HG03175 (cell line): ENCODE data around the gene IL16.

Experiments used
- ATAC-seq: cut with Tn5 transposase; IDR thresholded peaks from one replicate; pipeline ENCODE4 v1.9.1; 2021; ENCODE audit warnings: mild to moderate bottlenecking, moderate library complexity; ENCODE audit not compliant: unreplicated experiment

Gene IL16

GRCh38 chr15:81254277-81254915, 57.7 kb downstream of the IL16 start:
- no peak for ATAC-seq

DNA sequence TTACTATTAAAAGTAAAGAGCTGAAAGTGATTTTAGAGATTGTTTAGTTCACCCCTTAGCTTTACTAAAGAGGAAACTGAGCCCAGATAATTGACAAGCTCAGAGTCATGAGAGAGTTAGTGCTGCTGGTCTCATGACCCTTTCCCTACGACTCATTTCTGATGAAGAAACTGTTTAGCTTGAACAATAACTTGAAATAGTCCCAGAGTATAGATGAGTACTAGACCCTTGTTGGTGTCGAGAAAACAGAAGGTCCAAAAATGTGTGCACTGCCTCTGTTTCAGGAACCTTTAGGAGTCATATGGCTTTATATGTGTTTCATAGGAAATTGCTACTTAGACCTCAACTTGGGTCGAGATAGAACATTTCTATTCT, 58.2 kb downstream of the IL16 start:
- ATAC-seq: no peak

DNA sequence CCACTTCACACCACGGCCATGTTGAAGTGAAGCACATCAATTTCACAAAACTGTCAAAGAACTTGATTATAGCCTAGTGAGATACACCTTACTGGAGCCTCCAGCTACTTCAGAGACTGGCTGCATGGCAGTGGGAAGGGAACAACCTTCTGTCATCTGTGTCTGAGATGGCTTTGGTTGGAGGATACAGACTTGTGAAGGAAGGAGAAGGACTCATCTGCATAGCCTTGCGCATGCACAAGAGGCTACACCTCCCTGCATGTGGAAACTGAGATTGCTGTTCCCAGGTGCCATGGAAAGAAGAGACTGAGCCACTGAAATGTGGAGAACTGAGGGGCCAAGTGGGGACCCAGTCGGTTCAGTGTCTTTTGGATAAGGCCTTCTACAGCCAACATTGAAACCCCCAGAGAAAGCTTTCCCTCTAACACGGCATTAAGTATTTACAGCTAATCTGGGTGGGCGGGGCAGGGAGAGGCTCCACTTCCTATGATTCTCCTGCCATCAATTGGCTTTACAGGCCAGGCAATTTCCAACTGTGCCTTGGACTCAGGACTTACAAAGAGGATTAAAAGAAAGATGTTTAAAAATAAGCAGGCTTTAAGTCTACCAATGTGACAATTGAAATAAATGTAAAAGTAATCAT, 58.8 kb downstream of the IL16 start:
- ATAC-seq: no peak

DNA sequence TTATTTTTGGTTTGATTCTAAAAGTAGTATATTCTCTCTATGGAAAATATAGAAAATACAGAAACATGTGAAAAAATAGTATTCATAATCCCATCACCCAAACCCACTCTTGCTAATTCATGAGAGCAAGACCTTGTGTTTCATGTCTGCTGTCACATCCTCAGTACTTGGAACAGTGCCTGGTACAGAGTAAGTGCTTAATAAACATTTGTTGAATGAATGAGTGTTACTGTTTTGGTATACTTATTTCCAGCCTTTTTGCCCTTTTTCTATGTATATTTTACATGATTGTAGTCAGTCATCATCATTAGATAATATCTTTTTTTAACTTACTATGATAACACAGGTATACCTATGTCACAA, 59.3 kb downstream of the IL16 start:
- ATAC-seq: no peak

- ATAC-seq: no peak
Measured at GRCh38 chr15:81256916-81257315, 60.2 kb downstream of the IL16 start.

DNA sequence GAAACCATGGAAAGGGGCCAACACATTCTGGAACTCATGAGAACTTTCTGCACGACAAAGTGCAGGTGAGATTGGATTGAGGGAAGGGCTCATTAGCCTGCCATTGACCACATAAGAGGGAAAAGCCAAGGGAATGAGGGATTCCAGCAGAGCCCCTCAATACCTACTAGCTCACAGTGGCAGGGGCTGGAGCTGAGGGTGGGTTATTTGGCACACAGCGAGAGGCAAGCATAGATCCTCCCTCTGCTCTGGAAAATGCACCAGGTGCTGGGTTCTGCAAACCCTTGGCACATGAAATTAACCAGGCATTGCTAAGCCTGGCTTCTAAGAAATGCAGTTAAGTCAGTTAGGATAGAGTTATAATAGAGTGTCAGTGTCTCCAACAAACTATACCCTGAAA, 60.8 kb downstream of the IL16 start:
- ATAC-seq: no peak

DNA sequence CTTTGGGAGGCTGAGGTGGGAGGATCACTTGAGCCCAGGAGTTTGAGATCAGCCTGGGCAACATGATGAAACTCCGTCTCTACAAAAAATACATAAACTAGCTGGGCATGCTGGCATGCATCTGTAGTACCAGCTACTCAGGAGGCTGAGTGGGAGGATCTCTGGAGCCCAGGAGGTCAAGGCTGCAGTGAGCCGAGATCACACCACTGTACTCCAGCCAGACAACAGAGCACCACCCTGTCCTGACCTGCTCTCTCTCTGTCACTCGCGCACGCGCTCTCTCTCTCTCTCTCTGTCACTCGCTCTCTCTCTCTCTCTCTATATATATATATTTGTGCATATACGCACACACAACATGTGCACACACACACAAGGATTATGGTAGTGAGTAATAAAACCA, 61.8 kb downstream of the IL16 start:
- no peak for ATAC-seq

DNA sequence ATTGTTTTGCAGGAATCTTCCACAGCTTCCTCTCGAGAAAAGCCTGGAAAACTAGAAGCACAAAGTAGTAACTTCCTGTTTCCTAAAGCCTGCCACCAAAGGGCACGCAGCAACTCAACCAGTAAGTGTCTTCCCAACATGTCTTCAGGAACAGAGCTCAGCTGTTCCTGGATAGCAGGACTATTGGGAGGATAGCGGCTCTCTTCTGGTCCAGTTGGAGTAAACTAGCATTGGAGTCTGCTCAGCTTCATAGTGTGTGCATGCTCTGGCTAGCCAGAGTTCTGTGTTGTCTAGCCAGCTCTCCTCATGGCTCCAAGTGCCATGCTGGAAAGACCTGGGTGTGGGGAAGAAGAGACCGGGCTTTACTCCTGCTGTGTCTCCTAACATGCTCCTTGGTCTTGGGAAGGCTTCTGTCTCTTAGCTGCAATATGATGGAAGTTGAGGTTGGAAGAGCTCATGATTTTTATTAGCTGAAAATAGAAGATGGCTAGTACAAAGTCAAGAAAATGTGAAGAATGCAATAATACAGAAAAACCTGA, 63.1 kb downstream of the IL16 start:
- ATAC-seq: no peak

DNA sequence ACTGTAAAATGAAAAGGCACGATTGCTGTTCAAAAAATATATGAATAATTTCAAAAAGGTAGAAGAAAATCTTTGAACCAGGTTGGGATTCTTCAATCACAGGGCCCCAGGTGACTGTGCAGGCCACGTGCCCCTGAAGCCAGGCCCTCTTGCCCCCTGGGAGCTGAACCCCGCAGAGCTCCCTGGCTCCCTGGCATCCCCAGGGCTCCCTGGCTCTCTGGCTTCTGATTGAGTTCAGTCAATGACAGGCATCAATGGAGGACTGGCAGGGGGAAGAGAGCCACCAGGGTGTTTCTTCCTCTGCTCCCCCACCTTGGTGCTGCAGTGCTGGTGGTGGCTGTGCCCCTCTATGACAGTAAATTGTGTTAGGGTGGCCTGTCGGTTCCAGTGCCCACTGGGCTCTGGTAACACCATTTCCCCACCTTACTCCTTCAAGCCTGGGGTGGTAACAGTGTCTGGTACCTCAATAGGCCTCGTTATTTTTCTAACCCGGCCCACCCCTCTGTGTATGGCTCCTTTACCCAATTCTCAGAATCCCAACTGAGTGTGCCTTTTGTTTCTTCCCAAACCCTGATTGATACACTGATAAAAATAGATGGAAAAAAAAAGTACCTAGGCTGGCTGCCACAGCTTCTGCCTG, 64.6 kb downstream of the IL16 start:
- ATAC-seq: no peak

DNA sequence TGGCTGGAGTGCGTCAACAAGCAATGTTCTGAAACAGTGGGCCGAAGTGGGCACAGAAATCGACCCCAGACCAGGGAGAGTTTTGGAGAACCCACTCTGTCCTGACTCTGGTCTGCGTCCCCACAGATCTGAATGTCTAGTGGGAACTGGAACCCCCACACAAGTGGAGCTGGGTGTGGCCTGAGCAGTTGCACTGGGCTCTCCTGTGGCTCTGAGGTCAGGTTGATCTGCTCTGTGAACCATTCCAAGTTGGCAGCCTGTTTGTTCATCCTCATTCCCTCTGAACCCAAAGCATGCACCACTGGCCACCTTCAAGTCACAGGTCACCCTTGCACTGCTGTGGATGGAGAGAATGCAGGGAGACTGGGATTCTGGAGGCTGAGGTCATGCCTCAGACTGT, 66.8 kb downstream of the IL16 start:
- no peak for ATAC-seq

DNA sequence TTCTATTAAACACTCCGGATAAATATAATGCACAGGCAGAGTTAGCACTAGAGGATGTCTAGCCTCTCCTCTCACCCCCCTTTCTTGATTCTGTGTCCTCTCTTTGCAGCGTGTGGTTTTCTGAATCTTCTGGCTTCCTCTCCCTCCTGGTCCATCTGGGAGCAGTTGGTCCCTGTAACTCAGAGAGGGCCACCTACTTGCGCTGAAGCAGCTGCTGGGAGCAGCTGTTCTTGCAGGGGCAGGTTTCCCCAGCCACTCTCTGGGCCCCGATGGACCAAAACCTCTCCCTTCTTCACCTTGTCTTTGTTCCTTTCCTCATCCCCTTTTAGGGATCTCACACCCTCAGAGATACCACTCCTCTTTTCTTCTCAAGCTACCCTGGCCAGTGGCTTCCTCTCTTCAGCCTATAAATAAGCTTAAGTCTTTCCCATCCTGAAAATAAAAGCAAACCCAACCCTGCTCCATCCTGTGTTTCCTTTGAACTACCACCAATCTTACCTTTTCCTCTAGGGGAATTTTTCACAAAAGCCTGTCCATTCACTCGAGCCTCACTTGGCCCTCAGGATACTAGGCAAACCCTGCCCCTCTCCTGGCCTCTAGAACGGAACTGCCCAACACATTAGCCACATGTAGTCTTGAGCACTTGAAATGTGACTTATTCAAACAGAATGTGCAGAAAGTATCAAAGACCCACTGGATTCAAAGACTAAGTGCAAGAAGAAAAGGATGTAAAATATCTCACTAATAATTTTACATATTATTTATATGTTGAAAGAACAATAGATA, 67.6 kb downstream of the IL16 start:
- ATAC-seq: no peak

DNA sequence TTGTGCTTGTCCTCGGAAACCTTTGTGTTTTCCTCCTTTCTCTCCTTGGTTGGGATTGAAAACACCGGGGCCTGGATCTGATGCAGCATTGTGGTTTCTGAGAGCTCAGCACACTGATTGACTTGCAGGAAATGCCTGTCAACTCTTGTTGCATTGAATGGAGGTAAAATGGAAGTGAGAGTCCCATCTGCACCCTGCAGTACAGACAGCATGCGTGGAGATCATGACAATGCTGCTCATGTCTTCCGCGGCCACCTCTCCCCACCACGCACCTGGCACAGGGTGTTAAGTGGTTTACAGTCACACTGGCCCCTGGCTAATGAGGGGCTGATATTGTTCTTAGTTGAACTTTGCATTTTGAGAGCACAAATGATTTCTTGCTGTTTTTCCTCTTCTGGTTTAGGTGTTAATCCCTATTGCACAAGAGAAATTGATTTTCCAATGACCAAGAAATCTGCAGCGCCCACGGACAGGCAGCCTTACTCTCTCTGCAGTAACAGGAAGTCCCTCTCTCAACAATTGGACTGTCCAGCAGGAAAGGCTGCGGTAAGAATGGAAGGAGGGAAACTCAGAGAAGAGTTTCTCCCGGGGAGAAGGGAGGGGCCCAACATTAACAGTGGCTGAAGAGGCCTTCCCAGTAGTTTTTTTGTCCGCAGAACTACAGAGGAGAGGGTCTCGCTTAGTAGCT, 68.7 kb downstream of the IL16 start:
- no peak for ATAC-seq

DNA sequence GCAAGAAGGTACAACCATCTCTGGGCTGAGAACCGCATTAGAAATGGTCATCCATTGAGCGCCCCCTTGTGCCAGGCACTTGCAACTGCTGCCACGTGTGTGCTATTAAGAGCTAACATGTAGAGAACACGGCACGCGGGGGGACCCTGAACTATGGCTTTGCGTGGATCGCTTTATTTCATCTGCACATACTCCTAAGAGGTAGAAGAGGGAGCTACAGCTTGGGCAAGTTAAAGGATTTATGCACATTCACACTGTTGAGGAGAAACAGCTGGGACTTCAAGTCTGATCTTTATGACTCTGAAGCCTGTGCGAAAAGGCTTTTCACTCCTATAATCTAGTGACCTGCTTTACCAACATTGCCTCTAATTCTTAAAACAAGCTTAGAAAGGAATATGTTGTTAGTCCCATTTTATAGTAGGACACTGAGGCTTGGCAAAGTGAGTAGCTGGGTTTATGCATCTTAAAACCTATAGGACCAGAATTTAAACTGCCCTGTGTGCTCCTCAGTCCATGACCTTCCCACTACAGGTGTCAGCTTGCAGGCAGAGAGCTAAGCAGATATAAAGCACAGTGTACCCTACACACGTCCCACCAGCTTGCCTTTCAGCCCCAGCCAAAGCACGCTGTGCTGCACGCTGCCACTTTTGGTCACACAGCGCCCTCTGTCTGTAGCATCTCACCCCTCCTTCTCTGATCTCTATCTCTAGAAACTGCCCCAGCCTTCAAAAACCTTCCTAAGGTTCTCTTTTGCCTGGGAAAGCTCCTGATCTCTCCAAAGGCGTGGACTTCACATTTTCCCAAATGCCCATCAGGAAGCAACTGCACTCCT, 69.5 kb downstream of the IL16 start:
- peak; percentile 85 for ATAC-seq

DNA sequence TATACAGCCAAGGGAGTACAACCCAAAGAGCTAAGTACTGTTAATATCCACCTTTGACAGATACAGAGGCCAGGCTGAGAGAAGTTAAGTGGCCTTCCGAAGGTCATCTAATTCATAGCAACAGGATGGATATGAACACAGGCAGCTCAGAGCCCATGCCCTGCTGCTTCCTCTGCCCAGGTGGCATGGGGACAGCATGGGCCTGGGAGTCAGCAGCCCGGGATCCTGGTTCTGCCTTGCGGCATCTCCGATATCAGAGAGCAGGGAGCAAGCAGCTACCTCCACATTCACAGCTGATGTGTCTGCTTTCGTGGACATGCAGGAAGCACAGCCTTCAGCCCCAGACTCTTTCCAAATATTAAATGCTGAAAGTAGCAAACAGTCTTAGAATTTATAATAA, 71.7 kb downstream of the IL16 start:
- no peak for ATAC-seq

- no peak for ATAC-seq
Measured at GRCh38 chr15:81268881-81269601, 72.4 kb downstream of the IL16 start.

GRCh38 chr15:81270188-81270587, 73.5 kb downstream of the IL16 start:
- ATAC-seq: no peak

GRCh38 chr15:81270781-81271491, 74.3 kb downstream of the IL16 start:
- ATAC-seq: no peak

DNA sequence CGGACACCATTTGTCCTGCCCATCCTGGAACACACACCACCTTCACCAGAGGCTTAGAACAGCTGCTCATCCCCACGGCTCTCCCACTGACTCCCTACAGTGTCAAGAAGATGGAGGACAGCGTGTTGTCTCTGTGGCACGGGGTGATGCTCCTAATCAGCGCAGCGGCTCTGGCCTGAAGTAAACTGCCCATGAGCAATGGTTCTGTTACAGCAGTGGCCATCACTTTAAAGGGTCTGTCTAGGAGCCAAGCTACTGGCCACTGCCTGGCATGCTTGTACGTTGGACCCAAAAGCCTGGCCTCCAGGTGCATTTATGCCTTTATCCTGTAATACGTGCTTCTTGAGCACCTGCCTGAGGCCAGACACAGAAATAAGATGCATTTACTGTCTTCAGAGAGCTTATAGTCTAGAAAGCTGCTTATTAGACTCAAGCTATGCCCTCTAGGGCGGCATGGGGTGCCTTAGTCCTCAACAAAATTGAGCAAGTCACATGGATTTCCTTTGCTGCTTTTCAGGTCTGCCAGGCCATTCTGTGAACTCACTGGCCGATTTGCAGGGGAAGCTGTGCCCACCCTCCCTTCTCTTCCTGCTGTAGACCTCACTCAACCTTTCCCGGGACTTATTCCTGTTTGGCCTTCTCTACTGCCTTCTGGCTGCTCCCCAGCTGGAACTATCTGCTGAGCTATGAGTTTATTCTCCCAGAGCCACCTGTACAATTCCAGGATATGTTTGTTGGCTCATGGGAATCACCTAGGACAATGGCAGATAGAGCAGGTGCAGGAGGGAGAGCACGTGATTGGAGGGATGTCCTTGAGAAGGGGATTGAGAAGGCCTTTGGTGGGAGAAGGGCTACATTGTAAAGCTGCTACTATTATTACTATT, 75.3 kb downstream of the IL16 start:
- ATAC-seq: no peak
